WI38 (cell line): Measurements from ENCODE around the gene DNAJC9.
A peak's percentile ranks its signal among the peaks of the same experiment; 100 is the strongest.

Source experiments
- H3K4me3 ChIP-seq: 2 replicates; pipeline ENCODE4 v1.5.1; 2011; ENCODE audit warnings: low read depth, mild to moderate bottlenecking, control low read depth, low read length
- CTCF ChIP-seq: IDR thresholded peaks from 2 replicates; pipeline ENCODE4 v1.5.1; 2012; ENCODE audit warnings: low read depth, mild to moderate bottlenecking, control low read depth, low read length

DNAJC9 gene

GRCh38 chr10:73248259-73248724, 1.2 kb upstream of the DNAJC9 start:
- TF ChIP-seq CTCF, result no peak
- H3K4me3 ChIP-seq, result no peak overlapping the region

GRCh38 chr10:73247509-73248258, 629 bp upstream of the DNAJC9 start:
- H3K4me3 ChIP-seq, result peak overlapping the region; percentile 90
- TF ChIP-seq CTCF, result no peak

GRCh38 chr10:73246322-73246645, 771 bp downstream of the DNAJC9 start:
- TF ChIP-seq CTCF, result no peak
- peak overlapping the region; percentile 90 for H3K4me3 ChIP-seq

- no peak for TF ChIP-seq CTCF
- H3K4me3 ChIP-seq, result peak overlapping the region; percentile 90
Observed at GRCh38 chr10:73244866-73245477, 2.1 kb downstream of the DNAJC9 start.

- H3K4me3 ChIP-seq, result no peak overlapping the region
- no peak for TF ChIP-seq CTCF
Observed at GRCh38 chr10:73239908-73240307, 7.1 kb downstream of the DNAJC9 start.

GRCh38 chr10:73238990-73239566, 8.0 kb downstream of the DNAJC9 start:
- no peak overlapping the region for H3K4me3 ChIP-seq
- TF ChIP-seq CTCF, result no peak

- H3K4me3 ChIP-seq, result no peak overlapping the region
- TF ChIP-seq CTCF, result no peak
Observed at GRCh38 chr10:73234695-73235094, 12.4 kb downstream of the DNAJC9 start.
